Thoracic aorta (tissue), 2 donors: ENCODE data around the gene CFI. TPM values are rescaled to one million over a fixed set of nuclear protein-coding genes. Genes with fewer than 3 reads are reported as not detected.

Experiments used
- ATAC-seq: fragments of 150-250 bp; one replicate; pipeline ENCODE4 v1.8.0; 2017; ENCODE audit warnings: low read depth; ENCODE audit not compliant: insufficient number of reproducible peaks, low FRiP score
- DNase-seq: peaks from one replicate; pipeline ENCODE4 v3.0.0-alpha.2; 2020; ENCODE audit warnings: low spot score
- H3K27ac ChIP-seq, 2 donors: fragments of 200-600 bp; sonication (generic); 1 replicate in 1 of 2; 2 replicates in 1 of 2; pipeline ENCODE4 v1.5.1; 2016; ENCODE audit warnings: mild to moderate bottlenecking in 2 of 2, moderate library complexity in 2 of 2
- H3K27me3 ChIP-seq: fragments of 200-600 bp; sonication (generic); replicated peaks from 2 replicates; pipeline ENCODE4 v1.6.0; 2016; ENCODE audit warnings: mild to moderate bottlenecking; ENCODE audit not compliant: insufficient read depth
- H3K36me3 ChIP-seq: fragments of 200-600 bp; sonication (generic); one replicate; pipeline ENCODE4 v1.5.1; 2016
- H3K4me1 ChIP-seq, 2 donors: fragments of 200-600 bp; sonication (generic); 1 replicate in 1 of 2; 2 replicates in 1 of 2; pipeline versions ENCODE4 v1.5.1 to v1.6.0; 2016; ENCODE audit warnings: low read depth in 2 of 2, mild to moderate bottlenecking in 1 of 2; ENCODE audit not compliant: control insufficient read depth in 1 of 2
- H3K4me3 ChIP-seq: fragments of 200-600 bp; sonication (generic); 2 replicates; pipeline ENCODE4 v1.5.1; 2016; ENCODE audit warnings: mild to moderate bottlenecking
- H3K9me3 ChIP-seq: fragments of 200-600 bp; sonication (generic); 2 replicates; pipeline ENCODE4 v1.5.1; 2016
- CTCF ChIP-seq: fragments of 200-600 bp; sonication (generic); IDR thresholded peaks from one replicate; pipeline ENCODE4 v1.5.1; 2019; ENCODE audit warnings: antibody characterized with exemption
- total RNA-seq, 2 donors: library from RNA; depleted of rRNA; stranded (reverse); fragments of >200 nt; gene quantifications; one replicate each; pipeline versions ENCODE4 v1.1.0 to v1.2.3, GENCODE V29; 2016

The CFI gene
- total RNA-seq, 2 donors from 2014 or later: 2.2 to 20.5 TPM

GRCh38 chr4:109745830-109746229 is 56.0 kb downstream of the CFI start:
- Histone ChIP-seq H3K27me3 (no peaks in the 10 kb centered on the region), H3K4me3 (no peak overlapping the region), H3K9me3 (no peaks in the 10 kb centered on the region), H3K4me1 (no peaks in the 10 kb centered on the region), H3K27ac (no peak overlapping the region), H3K36me3 (no peaks in the 10 kb centered on the region)
- DNase-seq (no peak), ATAC-seq (no peak)
- TF ChIP-seq CTCF: no peak

- no peak for TF ChIP-seq CTCF
- Histone ChIP-seq H3K4me1 (no peaks in the 10 kb centered on the region), H3K9me3 (no peaks in the 10 kb centered on the region), H3K27me3 (no peaks in the 10 kb centered on the region), H3K36me3 (no peaks in the 10 kb centered on the region), H3K4me3 (no peak overlapping the region), H3K27ac (no peak overlapping the region)
- DNase-seq (no peak), ATAC-seq (no peak)
Observed at GRCh38 chr4:109739547-109739946, 62.3 kb downstream of the CFI start.

GRCh38 chr4:109738104-109738872 is 63.5 kb downstream of the CFI start:
- TF ChIP-seq CTCF: no peak
- ATAC-seq: no peak

GRCh38 chr4:109735566-109736365 is 66.0 kb downstream of the CFI start:
- Histone ChIP-seq H3K4me3 (no peak overlapping the region), H3K36me3 (no peaks in the 10 kb centered on the region), H3K4me1 (peaks cover under 1 to 2% of the 10 kb centered on the region in 2 donors), H3K27ac (no peak overlapping the region), H3K27me3 (no peaks in the 10 kb centered on the region), H3K9me3 (no peaks in the 10 kb centered on the region)
- TF ChIP-seq CTCF: no peak
- ATAC-seq: no peak
- no peak for DNase-seq

More at GRCh38 chr4:109738104-109738872, 63.5 kb downstream of the CFI start:
- Histone ChIP-seq H3K4me1 (no peaks in the 10 kb centered on the region), H3K36me3 (no peaks in the 10 kb centered on the region), H3K4me3 (no peak overlapping the region), H3K9me3 (no peaks in the 10 kb centered on the region), H3K27ac (no peak overlapping the region), H3K27me3 (no peaks in the 10 kb centered on the region)
- DNase-seq: no peak

GRCh38 chr4:109733728-109734127 is 68.1 kb downstream of the CFI start:
- Histone ChIP-seq H3K9me3 (no peaks in the 10 kb centered on the region), H3K36me3 (no peaks in the 10 kb centered on the region), H3K27ac (no peak overlapping the region), H3K4me1 (peaks cover 2 to 14% of the 10 kb centered on the region in 2 donors), H3K27me3 (no peaks in the 10 kb centered on the region), H3K4me3 (no peak overlapping the region)
- ATAC-seq (no peak), DNase-seq (no peak)
- no peak for TF ChIP-seq CTCF
